Trophoblast cell (in vitro differentiated cells and primary cell): ENCODE measurements around the gene FOXP4.

Source experiments
- DNase-seq, 2 donors: peaks; one replicate each; pipeline ENCODE4 v3.0.0-alpha.2; 2016
- H2AFZ ChIP-seq: 2 replicates; pipeline ENCODE4 v1.6.1; 2013; ENCODE audit warnings: low read length, moderate library complexity, mild to moderate bottlenecking; ENCODE audit not compliant: insufficient read depth, poor library complexity
- H2AK5ac ChIP-seq: 2 replicates; pipeline ENCODE4 v1.6.1; 2013; ENCODE audit warnings: mild to moderate bottlenecking, low read length
- H2BK120ac ChIP-seq: 2 replicates; pipeline ENCODE4 v1.6.1; 2013; ENCODE audit warnings: low read length, mild to moderate bottlenecking, moderate library complexity; ENCODE audit not compliant: insufficient read depth, poor library complexity
- H2BK12ac ChIP-seq: 2 replicates; pipeline ENCODE4 v1.6.1; 2013; ENCODE audit warnings: mild to moderate bottlenecking, low read length, moderate library complexity
- H2BK5ac ChIP-seq: 2 replicates; pipeline ENCODE4 v1.6.1; 2013; ENCODE audit warnings: low read length, low read depth, moderate library complexity, mild to moderate bottlenecking; ENCODE audit not compliant: poor library complexity
- H3K14ac ChIP-seq: 2 replicates; pipeline ENCODE4 v1.6.1; 2013; ENCODE audit warnings: mild to moderate bottlenecking, low read length
- H3K18ac ChIP-seq: 2 replicates; pipeline ENCODE4 v1.6.1; 2013; ENCODE audit warnings: mild to moderate bottlenecking, low read length
- H3K23ac ChIP-seq: 2 replicates; pipeline ENCODE4 v1.6.1; 2013; ENCODE audit warnings: low read length
- H3K27ac ChIP-seq: 2 replicates; pipeline ENCODE4 v1.5.1; 2013; ENCODE audit warnings: low read depth, mild to moderate bottlenecking, inconsistent platforms, low read length, moderate library complexity
- H3K27me3 ChIP-seq: 2 replicates; pipeline ENCODE4 v1.6.1; 2013; ENCODE audit warnings: inconsistent platforms, mild to moderate bottlenecking, low read length, moderate library complexity; ENCODE audit not compliant: insufficient read depth
- H3K36me3 ChIP-seq, 2 experiments: 1 replicate in 1 of 2; 2 replicates in 1 of 2; pipeline ENCODE4 v1.6.1; 2013; ENCODE audit warnings: low read length in 2 of 2, mild to moderate bottlenecking in 2 of 2, moderate library complexity in 1 of 2; ENCODE audit not compliant: insufficient read depth in 2 of 2, control insufficient read depth in 1 of 2
- H3K4ac ChIP-seq: 2 replicates; pipeline ENCODE4 v1.6.1; 2013; ENCODE audit warnings: low read depth, mild to moderate bottlenecking, low read length, moderate library complexity
- H3K4me1 ChIP-seq, 2 experiments: 1 replicate in 1 of 2; 2 replicates in 1 of 2; pipeline ENCODE4 v1.6.1; 2013; ENCODE audit warnings: low read length in 2 of 2, mild to moderate bottlenecking in 2 of 2, moderate library complexity in 1 of 2; ENCODE audit not compliant: insufficient read depth in 2 of 2, control insufficient read depth in 1 of 2
- H3K4me2 ChIP-seq: 2 replicates; pipeline ENCODE4 v1.6.1; 2013; ENCODE audit warnings: inconsistent platforms, mild to moderate bottlenecking, low read length, moderate library complexity
- H3K4me3 ChIP-seq: 2 replicates; pipeline ENCODE4 v1.5.1; 2013; ENCODE audit warnings: mild to moderate bottlenecking, low read depth, low read length, inconsistent platforms
- H3K79me1 ChIP-seq: one replicate; pipeline ENCODE4 v1.6.1; 2013; ENCODE audit warnings: low read length
- H3K79me2 ChIP-seq: 2 replicates; pipeline ENCODE4 v1.6.1; 2013; ENCODE audit warnings: low read length, mild to moderate bottlenecking; ENCODE audit not compliant: control insufficient read depth, insufficient read depth, poor library complexity
- H3K9ac ChIP-seq: 2 replicates; pipeline ENCODE4 v1.6.1; 2013; ENCODE audit warnings: mild to moderate bottlenecking, low read length
- H3K9me3 ChIP-seq: 2 replicates; pipeline ENCODE4 v1.6.1; 2013; ENCODE audit warnings: low read depth, mild to moderate bottlenecking, control low read depth, inconsistent platforms, low read length; ENCODE audit not compliant: insufficient read depth
- H4K12ac ChIP-seq: 2 replicates; pipeline ENCODE4 v1.6.1; 2013; ENCODE audit warnings: low read depth, mild to moderate bottlenecking, low read length, moderate library complexity
- H4K8ac ChIP-seq: 2 replicates; pipeline ENCODE4 v1.6.1; 2013; ENCODE audit warnings: low read depth, mild to moderate bottlenecking, low read length, moderate library complexity
- H4K91ac ChIP-seq: one replicate; pipeline ENCODE4 v1.6.1; 2013; ENCODE audit warnings: low read depth, mild to moderate bottlenecking, low read length, moderate library complexity
- WGBS: extraction: QIAGEN DNeasy Blood & Tissue Kit; methylation state at CpG from one replicate; pipeline ENCODE4 v1.1.7; 2013; ENCODE audit warnings: missing lambda C conversion rate; ENCODE audit not compliant: insufficient read length, insufficient coverage; ENCODE audit errors: extremely low coverage; 5-methylcytosine and 5-hydroxymethylcytosine counted together

FOXP4 gene

DNA sequence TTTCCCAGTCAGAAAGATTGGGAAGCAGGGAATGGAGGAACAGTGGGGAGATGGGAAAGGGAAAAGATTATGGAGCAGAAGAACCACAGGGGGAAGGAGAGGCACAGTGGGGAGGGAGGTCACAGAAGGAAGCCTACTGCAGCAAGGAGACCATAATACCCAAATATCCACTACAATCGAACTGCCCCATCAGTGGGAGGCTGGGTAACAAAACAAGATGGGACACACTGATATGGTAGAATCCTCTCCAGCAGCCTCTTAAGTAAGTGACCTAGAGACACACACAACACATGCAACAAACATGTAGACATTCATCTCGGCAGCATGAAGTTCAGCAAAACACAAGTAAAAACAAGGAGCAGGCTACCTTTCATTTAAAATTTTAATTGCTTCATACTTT lies 4.8 kb upstream of the FOXP4 start:
- H2AFZ ChIP-seq = no peak overlapping the region
- H3K4me2 ChIP-seq = no peak overlapping the region
- H2BK5ac ChIP-seq = no peak overlapping the region

DNA sequence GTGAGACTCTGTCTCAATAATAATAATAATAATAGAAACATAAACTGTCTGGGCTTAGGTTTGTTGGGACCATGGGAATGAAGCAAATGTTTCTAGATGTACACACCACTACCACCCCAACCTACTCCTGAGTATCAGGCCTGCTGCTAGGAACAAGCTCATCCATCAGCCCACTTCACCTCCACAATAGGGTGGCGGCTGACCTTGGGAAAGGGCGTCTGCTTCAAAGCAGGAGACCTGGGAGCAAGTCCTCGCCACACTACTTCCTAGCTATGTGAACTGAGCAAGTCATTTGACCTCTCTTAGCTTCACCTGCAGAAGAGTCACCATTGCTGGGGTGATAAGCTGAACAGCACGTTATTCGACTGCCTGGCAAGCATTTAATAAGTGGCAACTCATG lies 3.1 kb upstream of the FOXP4 start:
- no peaks in the 10 kb centered on the region for H3K9me3 ChIP-seq
- no peak overlapping the region for H3K27ac ChIP-seq
- H4K12ac ChIP-seq = no peak overlapping the region
- no peaks in the 10 kb centered on the region for H3K36me3 ChIP-seq
- H3K18ac ChIP-seq = no peak overlapping the region
- no peak overlapping the region for H3K23ac ChIP-seq
- DNase-seq = no peak
- no peak overlapping the region for H4K91ac ChIP-seq
- no peak overlapping the region for H4K8ac ChIP-seq
- peaks cover 2% of the 10 kb centered on the region for H3K79me2 ChIP-seq
- WGBS = no CpG with 5 or more reads among the region's 5 CpGs
- no peak overlapping the region for H3K4me3 ChIP-seq
- H2BK12ac ChIP-seq = no peak overlapping the region
- H3K79me1 ChIP-seq = peaks cover 4% of the 10 kb centered on the region
- H3K9ac ChIP-seq = peak overlapping the region; percentile 39
- no peak overlapping the region for H3K4ac ChIP-seq
- H2BK120ac ChIP-seq = no peak overlapping the region
- H2AFZ ChIP-seq = no peak overlapping the region
- H3K14ac ChIP-seq = no peak overlapping the region
- H3K4me1 ChIP-seq = peaks cover 14 to 22% of the 10 kb centered on the region in 2 experiments
- H2BK5ac ChIP-seq = no peak overlapping the region
- H3K4me2 ChIP-seq = no peak overlapping the region
- H3K27me3 ChIP-seq = peaks cover 15% of the 10 kb centered on the region
- H2AK5ac ChIP-seq = no peak overlapping the region

More for the DNA sequence above, 4.8 kb upstream of the FOXP4 start:
- no peaks in the 10 kb centered on the region for H3K36me3 ChIP-seq
- no peak overlapping the region for H3K9ac ChIP-seq
- no peaks in the 10 kb centered on the region for H3K79me2 ChIP-seq
- peaks cover 5% of the 10 kb centered on the region for H3K27me3 ChIP-seq
- H2AK5ac ChIP-seq = no peak overlapping the region
- WGBS = no CpG with 5 or more reads among the region's 2 CpGs
- DNase-seq = no peak
- no peak overlapping the region for H2BK120ac ChIP-seq
- H2BK12ac ChIP-seq = no peak overlapping the region
- no peak overlapping the region for H3K4me3 ChIP-seq
- H4K91ac ChIP-seq = no peak overlapping the region
- no peak overlapping the region for H3K27ac ChIP-seq
- no peak overlapping the region for H3K23ac ChIP-seq
- H4K12ac ChIP-seq = no peak overlapping the region
- H3K18ac ChIP-seq = no peak overlapping the region
- no peaks in the 10 kb centered on the region for H3K9me3 ChIP-seq
- H3K4me1 ChIP-seq = peaks cover 11 to 19% of the 10 kb centered on the region in 2 experiments
- no peak overlapping the region for H3K14ac ChIP-seq
- no peaks in the 10 kb centered on the region for H3K79me1 ChIP-seq
- no peak overlapping the region for H3K4ac ChIP-seq
- H4K8ac ChIP-seq = no peak overlapping the region

DNA sequence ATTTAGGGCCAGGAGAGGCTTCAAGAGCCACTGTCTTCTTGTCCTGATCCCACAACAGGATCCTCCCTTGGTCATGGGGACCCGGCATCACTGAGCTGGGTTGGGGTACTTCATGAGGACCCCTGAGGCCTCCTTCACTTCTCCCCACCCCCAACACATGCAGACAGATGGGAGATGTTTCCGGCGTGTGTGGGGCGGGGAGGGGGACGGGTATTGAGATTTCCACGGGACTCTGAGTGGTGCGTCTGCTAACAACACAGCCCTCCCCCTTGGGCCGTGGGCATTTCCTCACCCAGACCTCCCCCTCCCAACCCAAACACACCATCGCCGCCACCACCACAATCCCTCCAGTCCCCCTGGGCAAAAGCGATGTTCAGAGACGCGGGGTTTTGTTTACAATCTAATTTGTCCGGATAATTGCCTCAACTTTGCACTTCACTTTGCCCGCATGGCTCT lies 906 bp upstream of the FOXP4 start:
- Histone ChIP-seq H3K27ac (no peak overlapping the region), H3K27me3 (peaks cover 20% of the 10 kb centered on the region), H3K79me2 (peaks cover 2% of the 10 kb centered on the region), H3K23ac (no peak overlapping the region), H4K8ac (no peak overlapping the region), H2BK12ac (no peak overlapping the region), H4K91ac (no peak overlapping the region), H2BK120ac (no peak overlapping the region), H2AFZ (no peak overlapping the region), H3K4me2 (peak overlapping the region; percentile 88), H3K79me1 (peaks cover 4% of the 10 kb centered on the region), H3K9ac (no peak overlapping the region), H2AK5ac (no peak overlapping the region), H3K18ac (no peak overlapping the region), H3K4me3 (peak overlapping the region; percentile 60), H3K9me3 (no peaks in the 10 kb centered on the region), H3K4ac (no peak overlapping the region), H3K36me3 (no peaks in the 10 kb centered on the region), H3K4me1 (peaks cover 18 to 22% of the 10 kb centered on the region in 2 experiments), H4K12ac (no peak overlapping the region), H3K14ac (no peak overlapping the region), H2BK5ac (no peak overlapping the region)
- DNase-seq = no peak
- WGBS = no CpG with 5 or more reads among the region's 15 CpGs

DNA sequence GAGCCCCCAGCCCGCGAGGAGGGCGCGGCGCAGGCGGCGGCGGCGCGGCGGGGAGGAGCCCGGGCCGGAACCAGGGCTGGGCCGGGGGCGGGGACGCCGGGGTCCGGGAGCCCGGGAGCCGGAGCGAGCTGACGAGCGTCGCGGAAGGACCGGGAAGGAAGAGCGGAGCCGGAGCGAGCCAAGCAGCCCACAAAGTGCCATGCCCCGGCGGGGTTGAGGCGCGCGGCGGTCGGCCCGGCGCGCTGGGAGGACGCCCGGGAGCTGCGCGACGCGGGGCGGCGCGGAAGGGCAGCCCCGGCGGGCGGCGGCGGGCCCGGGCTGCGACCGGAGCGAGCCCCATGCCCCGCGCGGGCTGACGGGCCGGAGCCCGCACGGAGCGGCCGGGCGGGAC lies 289 bp downstream of the FOXP4 start:
- Histone ChIP-seq H3K79me1 (peaks cover 4% of the 10 kb centered on the region), H3K18ac (peak overlapping the region; percentile 71), H3K36me3 (peaks cover 0 to 6% of the 10 kb centered on the region in 2 experiments), H3K4me2 (peak overlapping the region; percentile 83), H4K91ac (peak overlapping the region; percentile 61), H3K27me3 (peaks cover 20% of the 10 kb centered on the region), H2AK5ac (no peak overlapping the region), H2BK5ac (no peak overlapping the region), H4K8ac (no peak overlapping the region), H3K4me1 (peaks cover 18 to 22% of the 10 kb centered on the region in 2 experiments), H2BK120ac (no peak overlapping the region), H4K12ac (no peak overlapping the region), H3K23ac (no peak overlapping the region), H2AFZ (no peak overlapping the region), H2BK12ac (peak overlapping the region; percentile 30), H3K4ac (no peak overlapping the region), H3K9me3 (no peaks in the 10 kb centered on the region), H3K4me3 (peak overlapping the region; percentile 84), H3K27ac (peak overlapping the region; percentile 54), H3K9ac (peak overlapping the region; percentile 71), H3K14ac (peak overlapping the region; percentile 29), H3K79me2 (peaks cover 2% of the 10 kb centered on the region)
- peak in 1 of 2 donors; percentile 9 for DNase-seq
- no CpG with 5 or more reads among the region's 67 CpGs for WGBS
